Activated CD4-positive, CD25-positive, alpha-beta regulatory T cell treated with anti-CD3 and anti-CD28 coated beads, Interleukin-2, amount 50 U/mL, for 24 hours (primary cell): ENCODE data around the gene UGT1A4.

Source experiments
- ATAC-seq, 2 donors: fragments of 150-1000 bp; cut with Tn5 transposase; one replicate each; pipeline ENCODE4 v1.10.0; 2021; ENCODE audit warnings: mild to moderate bottlenecking in 1 of 2, moderate library complexity in 1 of 2

UGT1A4 gene

GRCh38 chr2:233791883-233792329 is 73.4 kb downstream of the UGT1A4 start:
- no peak for ATAC-seq

DNA sequence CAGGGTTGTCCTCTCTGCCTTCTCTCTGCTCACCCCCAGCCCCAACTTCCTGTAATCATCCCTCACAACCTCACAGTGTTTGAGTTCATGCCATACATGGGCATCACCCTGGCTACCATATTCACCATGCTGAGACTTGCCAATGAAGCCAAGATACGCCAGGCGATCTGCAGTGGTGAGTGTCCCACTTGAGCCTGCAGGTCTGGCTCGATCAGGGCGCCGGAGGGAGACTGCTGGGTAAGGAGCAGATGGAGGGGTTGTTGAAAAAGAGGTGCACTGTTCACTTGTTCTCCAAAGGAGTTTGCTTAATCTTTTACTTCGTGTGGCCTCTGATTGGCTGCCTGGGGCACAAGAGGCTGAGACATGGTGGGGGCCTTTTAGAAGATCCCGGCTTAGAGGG is 74.2 kb downstream of the UGT1A4 start:
- ATAC-seq = no peak

GRCh38 chr2:233793465-233794127 is 75.1 kb downstream of the UGT1A4 start:
- no peak for ATAC-seq

DNA sequence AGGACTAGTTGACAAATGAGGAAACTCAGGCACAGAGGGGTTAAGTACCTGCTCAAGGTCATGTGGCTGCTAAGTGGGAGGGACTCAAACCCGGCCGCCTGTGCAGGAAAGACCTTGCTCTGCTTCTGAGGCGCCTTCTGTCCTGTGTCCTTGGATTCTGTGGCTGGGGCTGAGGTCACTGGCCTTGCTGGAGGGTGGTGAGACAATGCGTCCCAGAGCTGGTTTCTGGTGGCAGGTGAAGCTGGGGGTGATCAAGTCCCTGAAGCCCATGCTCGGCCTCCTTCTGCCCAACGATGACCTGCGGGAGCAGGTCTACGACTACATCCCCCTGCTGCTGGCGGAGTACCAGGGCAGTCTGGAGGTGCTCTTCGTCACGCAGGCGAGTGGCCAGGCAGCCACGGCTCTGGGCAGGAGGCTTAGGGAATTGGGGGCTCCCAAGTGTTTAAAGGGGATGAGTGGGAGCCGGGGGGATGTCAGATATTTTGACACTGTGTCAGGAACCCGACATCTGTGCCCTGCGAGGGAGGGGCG is 75.7 kb downstream of the UGT1A4 start:
- ATAC-seq = no peak

DNA sequence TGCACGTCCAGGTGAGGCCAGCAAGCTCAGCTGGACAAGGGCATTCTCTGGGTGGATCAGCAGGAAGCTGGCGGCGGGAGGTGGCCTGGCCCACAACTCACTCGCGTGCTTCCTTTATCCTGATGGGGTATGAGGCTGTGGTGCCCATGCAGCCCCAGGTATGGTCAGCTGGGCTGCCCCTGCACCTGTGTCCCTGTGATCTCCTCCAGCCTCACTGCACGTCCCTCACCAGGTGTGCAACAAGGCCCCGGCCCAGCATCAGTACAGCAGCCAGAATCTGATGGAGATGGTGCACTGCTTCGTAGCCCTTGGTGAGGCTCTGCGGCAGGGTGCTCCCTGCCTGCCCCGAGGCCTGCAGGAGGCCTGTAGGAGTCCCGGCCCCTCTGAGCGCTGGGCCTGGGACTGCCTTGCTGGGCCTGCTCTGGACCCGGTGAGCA is 77.2 kb downstream of the UGT1A4 start:
- no peak for ATAC-seq

- ATAC-seq = no peak
These were observed 77.7 kb downstream of the UGT1A4 start for GRCh38 chr2:233796254-233796653.

- ATAC-seq = no peak
These were observed 80.0 kb downstream of the UGT1A4 start for GRCh38 chr2:233798335-233799086.

DNA sequence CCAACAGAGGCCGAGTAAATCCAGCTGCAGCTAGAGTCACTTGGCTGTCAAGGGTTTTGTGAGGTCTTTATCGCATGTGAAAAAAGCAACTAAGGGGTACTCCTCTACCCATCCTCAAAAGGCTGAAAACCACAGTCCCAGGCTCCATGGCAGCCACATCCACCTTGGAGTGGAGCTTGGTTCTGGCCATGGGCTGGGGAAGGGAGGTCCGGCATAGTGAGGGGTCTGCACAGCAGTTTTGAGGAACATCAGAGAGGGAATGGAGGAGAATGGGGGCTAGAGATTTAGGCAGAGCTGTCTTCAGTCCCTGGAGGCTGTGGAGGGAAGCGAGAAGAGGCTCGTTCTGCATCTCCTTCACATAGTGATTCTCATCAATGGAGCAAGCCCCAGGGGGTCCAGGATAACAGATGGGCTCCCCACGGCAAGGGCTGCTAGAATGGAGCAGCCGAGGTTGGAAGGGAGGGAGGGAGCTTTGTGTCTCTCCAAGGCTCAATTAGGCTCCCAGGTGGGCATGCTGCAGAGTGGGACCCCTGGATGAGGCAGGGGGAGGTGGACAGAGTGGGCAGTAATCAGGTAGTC is 80.6 kb downstream of the UGT1A4 start:
- ATAC-seq = no peak

- no peak for ATAC-seq
These were observed 81.2 kb downstream of the UGT1A4 start for GRCh38 chr2:233799716-233800115.

DNA sequence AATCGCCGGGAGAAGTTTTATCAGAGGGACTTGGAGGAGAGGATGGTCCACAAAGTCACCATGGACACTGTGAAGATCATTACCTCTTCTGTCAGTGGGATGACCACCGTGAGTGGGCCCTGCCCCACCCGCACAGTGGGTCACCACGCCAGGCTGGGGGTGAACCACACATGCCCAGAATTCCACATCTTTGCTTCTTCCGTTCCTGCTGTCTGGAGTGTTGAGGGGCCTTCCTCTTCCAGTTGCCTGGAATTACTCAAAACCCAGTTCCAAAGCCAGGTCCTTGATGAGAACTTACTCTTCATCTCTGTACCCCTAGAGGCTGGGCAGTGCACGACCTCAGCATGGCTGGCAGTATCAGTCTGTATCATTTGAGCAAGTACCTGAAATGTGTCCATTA is 81.7 kb downstream of the UGT1A4 start:
- no peak for ATAC-seq

DNA sequence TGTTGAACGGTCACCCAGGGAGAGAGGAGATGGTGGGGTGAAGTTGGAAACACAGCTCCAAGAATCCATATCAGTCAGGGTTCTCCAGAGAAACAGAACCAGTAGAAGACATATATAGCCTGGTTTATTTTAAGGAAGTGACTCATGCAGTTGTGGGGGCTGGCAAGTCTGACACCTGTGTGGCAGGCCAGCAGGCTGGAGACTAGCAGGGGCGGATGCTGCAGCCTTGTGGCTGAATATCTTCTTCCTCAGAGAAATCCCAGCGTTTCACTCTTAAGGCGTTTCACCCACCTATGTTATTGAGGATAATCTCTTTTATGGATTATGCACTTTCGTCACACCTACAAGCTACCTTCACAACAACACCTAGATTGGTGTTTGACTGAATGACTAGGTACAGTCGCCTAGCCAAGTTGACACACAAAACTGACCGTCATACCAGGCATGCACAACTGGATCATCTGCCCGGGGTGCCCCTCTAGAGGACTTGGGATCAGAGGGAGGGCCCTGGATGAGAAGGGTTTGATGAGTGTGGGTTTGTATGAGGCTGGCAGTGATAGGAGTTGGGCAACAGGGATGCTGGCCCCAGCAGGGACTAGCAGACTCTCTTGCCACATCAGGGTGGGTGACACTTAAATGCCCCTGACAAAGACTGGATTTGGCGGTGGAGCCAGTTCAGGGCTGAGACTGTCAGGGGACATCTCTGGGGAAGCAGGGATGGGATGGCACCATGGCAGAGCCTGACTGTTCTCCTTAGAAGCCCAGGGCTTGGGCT is 83.0 kb downstream of the UGT1A4 start:
- ATAC-seq = peak in 1 of 2 donors; percentile 49

DNA sequence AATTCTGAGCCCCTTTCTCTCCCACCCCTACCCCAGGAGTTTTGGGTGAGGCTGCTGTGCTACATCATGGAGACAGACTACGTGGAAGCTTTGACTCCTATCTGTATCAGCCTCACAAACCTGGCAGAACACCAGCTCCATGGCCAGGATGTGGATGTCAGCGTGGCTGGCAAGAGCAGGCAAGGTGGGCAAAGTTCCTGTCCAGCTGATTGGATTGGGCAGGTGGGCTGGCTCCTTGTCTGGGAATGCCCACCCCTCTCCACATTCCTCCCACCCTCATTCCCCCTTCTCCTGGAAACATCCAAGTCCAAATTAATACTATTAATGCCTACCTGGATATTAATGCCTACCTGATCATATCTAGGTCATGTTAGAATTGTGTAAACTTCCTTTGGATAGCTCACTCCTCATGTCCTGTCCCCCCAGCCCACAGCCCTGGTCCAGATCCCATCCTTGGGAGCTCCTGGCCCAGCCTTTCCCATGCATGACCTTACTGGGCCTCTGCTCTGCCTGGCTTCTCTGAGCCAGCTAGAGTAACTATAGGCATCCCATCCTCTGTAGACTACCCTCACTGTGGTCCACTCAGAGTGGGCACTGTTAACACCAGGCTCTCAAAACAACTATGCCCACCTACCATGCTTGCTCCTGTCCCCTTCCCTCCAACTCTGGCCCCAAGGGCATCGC is 83.7 kb downstream of the UGT1A4 start:
- no peak for ATAC-seq

- ATAC-seq = no peak
These were observed 84.9 kb downstream of the UGT1A4 start for GRCh38 chr2:233803292-233803911.

DNA sequence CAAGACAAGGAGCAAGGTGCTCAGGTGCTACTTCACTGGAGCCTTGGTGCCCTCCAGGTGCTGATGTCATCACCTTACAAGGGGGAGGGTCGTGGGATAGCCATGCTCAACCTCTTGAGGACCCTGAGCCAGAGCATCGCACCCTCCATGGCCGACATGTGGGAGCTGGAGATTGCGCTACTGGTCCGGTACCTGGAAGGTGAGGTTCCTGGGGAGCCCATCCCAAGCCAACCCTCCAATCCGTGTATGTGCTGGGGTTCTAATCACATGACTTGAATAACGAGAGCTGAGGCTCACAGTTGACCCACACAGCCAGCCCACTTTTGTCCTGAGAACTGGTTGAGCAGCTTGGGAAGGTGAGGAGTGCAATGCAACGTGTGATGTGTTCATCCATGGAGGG is 85.5 kb downstream of the UGT1A4 start:
- no peak for ATAC-seq

DNA sequence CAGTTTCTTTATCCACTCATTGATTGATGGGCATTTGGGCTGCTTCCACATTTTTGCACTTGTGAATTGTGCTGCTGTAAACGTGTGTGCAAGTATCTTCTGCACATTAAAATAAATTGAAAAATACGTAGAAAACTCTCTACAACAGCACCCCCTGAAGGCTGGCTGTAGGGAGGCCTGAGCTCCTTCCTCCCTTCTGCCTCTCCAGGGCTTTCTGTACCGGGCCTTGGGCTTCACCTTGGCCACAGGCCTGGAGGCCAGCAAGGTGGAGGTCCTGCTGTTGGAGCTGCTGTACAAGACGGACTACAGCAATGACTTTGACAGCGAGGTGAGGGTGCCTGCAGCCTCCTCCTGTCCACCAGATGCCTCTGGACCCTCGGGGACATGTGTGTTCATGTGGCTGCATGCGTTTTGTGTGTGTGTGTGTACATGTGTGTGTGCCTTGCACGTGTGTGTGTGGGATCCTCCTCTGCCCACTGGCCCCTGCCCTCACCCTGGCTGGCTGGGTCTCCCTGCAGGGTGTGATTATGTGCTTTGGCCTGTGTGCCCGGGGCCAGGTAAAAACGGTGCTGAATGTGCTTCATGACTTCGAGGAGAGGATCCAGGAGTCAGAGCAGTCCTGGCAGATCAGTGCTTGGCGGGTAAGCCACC is 88.8 kb downstream of the UGT1A4 start:
- no peak for ATAC-seq

- no peak for ATAC-seq
These were observed 89.7 kb downstream of the UGT1A4 start for GRCh38 chr2:233807966-233808935.

DNA sequence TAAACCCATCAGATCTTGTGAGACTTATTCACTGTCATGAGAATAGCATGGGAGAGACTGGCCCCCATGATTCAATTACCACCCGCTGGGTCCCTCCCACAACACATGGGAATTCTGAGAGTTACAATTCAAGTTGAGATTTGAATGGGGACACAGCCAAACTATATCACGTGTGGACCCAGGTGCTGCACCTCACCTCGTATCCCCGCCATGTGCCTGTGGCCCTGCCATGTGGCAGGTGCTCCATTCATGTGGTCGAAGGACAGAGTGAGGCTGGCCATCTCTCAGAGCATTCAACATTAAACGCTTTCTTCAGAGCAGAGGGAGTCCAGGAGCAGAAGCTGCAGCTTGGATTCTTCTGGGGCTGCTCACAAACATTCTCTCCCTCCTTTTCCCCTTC is 91.8 kb downstream of the UGT1A4 start:
- ATAC-seq = no peak

GRCh38 chr2:233811087-233811486 is 92.6 kb downstream of the UGT1A4 start:
- no peak for ATAC-seq

GRCh38 chr2:233811732-233812131 is 93.2 kb downstream of the UGT1A4 start:
- no peak for ATAC-seq
